ENCODE data around the gene LAMA3. TPM values are rescaled to one million over a fixed set of nuclear protein-coding genes. Genes with fewer than 3 reads are reported as not detected.

LAMA3 gene
- total and polyA plus RNA-seq, 2 of the 13 experiments (the other 11 are each of a cell fraction or from before 2014, with no cell fraction given): 0.45 to 2.2 TPM

GRCh38 chr18:23689031-23689615 is at the start of gene LAMA3 (continued):
- TF ChIP-seq CC2D1A (CRISPR knock-in tag; IDR thresholded peaks at IDR 0.05): no peak
- no peak for TF ChIP-seq YEATS4 (CRISPR knock-in tag; IDR thresholded peaks at IDR 0.05; ENCODE audit: borderline replicate concordance)
- TF ChIP-seq ZNF687 (CRISPR knock-in tag; IDR thresholded peaks at IDR 0.05): peak; percentile 51
- peak; percentile 27; the same call in 1 of the 2 replicates for TF ChIP-seq GABPB1 (CRISPR knock-in tag; IDR thresholded peaks at IDR 0.05)
- no peak for TF ChIP-seq ZNF18 (CRISPR knock-in tag; IDR thresholded peaks at IDR 0.05; ENCODE audit: insufficient replicate concordance)
- TF ChIP-seq MEF2D (CRISPR knock-in tag; IDR thresholded peaks at IDR 0.05): no peak
- TF ChIP-seq ZGPAT (CRISPR knock-in tag; IDR thresholded peaks at IDR 0.05): no peak
- no peak for TF ChIP-seq SMAD1 (CRISPR knock-in tag; IDR thresholded peaks at IDR 0.05; ENCODE audit: borderline replicate concordance, low read depth)
- TF ChIP-seq, protein P1, sequence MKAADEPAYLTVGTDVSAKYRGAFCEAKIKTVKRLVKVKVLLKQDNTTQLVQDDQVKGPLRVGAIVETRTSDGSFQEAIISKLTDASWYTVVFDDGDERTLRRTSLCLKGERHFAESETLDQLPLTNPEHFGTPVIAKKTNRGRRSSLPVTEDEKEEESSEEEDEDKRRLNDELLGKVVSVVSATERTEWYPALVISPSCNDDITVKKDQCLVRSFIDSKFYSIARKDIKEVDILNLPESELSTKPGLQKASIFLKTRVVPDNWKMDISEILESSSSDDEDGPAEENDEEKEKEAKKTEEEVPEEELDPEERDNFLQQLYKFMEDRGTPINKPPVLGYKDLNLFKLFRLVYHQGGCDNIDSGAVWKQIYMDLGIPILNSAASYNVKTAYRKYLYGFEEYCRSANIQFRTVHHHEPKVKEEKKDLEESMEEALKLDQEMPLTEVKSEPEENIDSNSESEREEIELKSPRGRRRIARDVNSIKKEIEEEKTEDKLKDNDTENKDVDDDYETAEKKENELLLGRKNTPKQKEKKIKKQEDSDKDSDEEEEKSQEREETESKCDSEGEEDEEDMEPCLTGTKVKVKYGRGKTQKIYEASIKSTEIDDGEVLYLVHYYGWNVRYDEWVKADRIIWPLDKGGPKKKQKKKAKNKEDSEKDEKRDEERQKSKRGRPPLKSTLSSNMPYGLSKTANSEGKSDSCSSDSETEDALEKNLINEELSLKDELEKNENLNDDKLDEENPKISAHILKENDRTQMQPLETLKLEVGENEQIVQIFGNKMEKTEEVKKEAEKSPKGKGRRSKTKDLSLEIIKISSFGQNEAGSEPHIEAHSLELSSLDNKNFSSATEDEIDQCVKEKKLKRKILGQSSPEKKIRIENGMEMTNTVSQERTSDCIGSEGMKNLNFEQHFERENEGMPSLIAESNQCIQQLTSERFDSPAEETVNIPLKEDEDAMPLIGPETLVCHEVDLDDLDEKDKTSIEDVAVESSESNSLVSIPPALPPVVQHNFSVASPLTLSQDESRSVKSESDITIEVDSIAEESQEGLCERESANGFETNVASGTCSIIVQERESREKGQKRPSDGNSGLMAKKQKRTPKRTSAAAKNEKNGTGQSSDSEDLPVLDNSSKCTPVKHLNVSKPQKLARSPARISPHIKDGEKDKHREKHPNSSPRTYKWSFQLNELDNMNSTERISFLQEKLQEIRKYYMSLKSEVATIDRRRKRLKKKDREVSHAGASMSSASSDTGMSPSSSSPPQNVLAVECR (CRISPR knock-in tag; IDR thresholded peaks at IDR 0.05; ENCODE audit: borderline replicate concordance): no peak
- no peak for TF ChIP-seq ONECUT2 (CRISPR knock-in tag; IDR thresholded peaks at IDR 0.05)
- TF ChIP-seq, protein P2, sequence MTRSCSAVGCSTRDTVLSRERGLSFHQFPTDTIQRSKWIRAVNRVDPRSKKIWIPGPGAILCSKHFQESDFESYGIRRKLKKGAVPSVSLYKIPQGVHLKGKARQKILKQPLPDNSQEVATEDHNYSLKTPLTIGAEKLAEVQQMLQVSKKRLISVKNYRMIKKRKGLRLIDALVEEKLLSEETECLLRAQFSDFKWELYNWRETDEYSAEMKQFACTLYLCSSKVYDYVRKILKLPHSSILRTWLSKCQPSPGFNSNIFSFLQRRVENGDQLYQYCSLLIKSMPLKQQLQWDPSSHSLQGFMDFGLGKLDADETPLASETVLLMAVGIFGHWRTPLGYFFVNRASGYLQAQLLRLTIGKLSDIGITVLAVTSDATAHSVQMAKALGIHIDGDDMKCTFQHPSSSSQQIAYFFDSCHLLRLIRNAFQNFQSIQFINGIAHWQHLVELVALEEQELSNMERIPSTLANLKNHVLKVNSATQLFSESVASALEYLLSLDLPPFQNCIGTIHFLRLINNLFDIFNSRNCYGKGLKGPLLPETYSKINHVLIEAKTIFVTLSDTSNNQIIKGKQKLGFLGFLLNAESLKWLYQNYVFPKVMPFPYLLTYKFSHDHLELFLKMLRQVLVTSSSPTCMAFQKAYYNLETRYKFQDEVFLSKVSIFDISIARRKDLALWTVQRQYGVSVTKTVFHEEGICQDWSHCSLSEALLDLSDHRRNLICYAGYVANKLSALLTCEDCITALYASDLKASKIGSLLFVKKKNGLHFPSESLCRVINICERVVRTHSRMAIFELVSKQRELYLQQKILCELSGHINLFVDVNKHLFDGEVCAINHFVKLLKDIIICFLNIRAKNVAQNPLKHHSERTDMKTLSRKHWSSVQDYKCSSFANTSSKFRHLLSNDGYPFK (CRISPR knock-in tag; IDR thresholded peaks at IDR 0.05; ENCODE audit: borderline replicate concordance): no peak
- no peak for TF ChIP-seq ZBTB42 (CRISPR knock-in tag; IDR thresholded peaks at IDR 0.05)
- TF ChIP-seq ZNF614 (CRISPR knock-in tag; IDR thresholded peaks at IDR 0.05; ENCODE audit: borderline replicate concordance): no peak
